WTC11 (cell line): ENCODE data around the gene PGLYRP3. TPM values are rescaled to one million over a fixed set of nuclear protein-coding genes. Genes with fewer than 3 reads are reported as not detected.
"Not testable (repeated sequence)": the region's sequence is repeated elsewhere in the genome, so short reads cannot be mapped to it uniquely, and the experiment has no call there.

ENCODE experiments used
- ATAC-seq: fragments of 200-7000 bp; cut with Tn5 transposase; 2 replicates; pipeline ENCODE4 v1.10.0; 2021; ENCODE audit warnings: mild to moderate bottlenecking, moderate library complexity
- CTCF ChIA-PET: fragments of 300-600 bp; sonication (Branson Sonifier 250); formaldehyde crosslinking; loops from one replicate; lab custom pipeline; 2021; ENCODE audit warnings: antibody characterized with exemption; lab: Charles Lee
- POLR2A ChIA-PET: fragments of 350-600 bp; sonication (Branson Sonifier 250); formaldehyde crosslinking; loops from one replicate; lab custom pipeline; 2021; ENCODE audit warnings: antibody characterized with exemption; lab: Charles Lee
- DNase-seq: peaks from one replicate; pipeline ENCODE4 v3.0.0; 2021; ENCODE audit warnings: low spot score
- H3K27ac Mint-ChIP-seq: 2 replicates; pipeline ENCODE4 v1.8.0; 2021; ENCODE audit warnings: mixed read lengths
- H3K27me3 Mint-ChIP-seq: 2 replicates; pipeline ENCODE4 v1.8.0; 2021; ENCODE audit warnings: low read depth, mild to moderate bottlenecking, moderate library complexity, mixed read lengths
- H3K36me3 Mint-ChIP-seq: 2 replicates; pipeline ENCODE4 v1.8.0; 2021; ENCODE audit warnings: mixed read lengths
- H3K4me1 Mint-ChIP-seq: 2 replicates; pipeline ENCODE4 v1.8.0; 2022; ENCODE audit warnings: mixed read lengths
- H3K4me3 Mint-ChIP-seq: 2 replicates; pipeline ENCODE4 v1.8.0; 2021; ENCODE audit warnings: mild to moderate bottlenecking, moderate library complexity, mixed read lengths
- H3K9me3 Mint-ChIP-seq: 2 replicates; pipeline ENCODE4 v1.8.0; 2021; ENCODE audit warnings: mixed read lengths
- ELF4 ChIP-seq: sonication (generic); formaldehyde crosslinking; IDR thresholded peaks from 2 replicates; pipeline ENCODE4 v1.8.1; 2022; ENCODE audit warnings: low read depth, mild to moderate bottlenecking, moderate library complexity, missing genetic modification reagents
- FOXJ3 ChIP-seq: sonication (generic); formaldehyde crosslinking; IDR thresholded peaks from 2 replicates; pipeline ENCODE4 v1.9.0; 2021; ENCODE audit warnings: missing genetic modification reagents, mild to moderate bottlenecking, borderline replicate concordance
- HMGA2 ChIP-seq: fragments of 250-450 bp; sonication (Bioruptor Pico); IDR thresholded peaks from 2 replicates; pipeline ENCODE4 v1.4.0; 2021; ENCODE audit warnings: mild to moderate bottlenecking, moderate library complexity
- MXD4 ChIP-seq: fragments of 250-450 bp; sonication (Bioruptor Pico); IDR thresholded peaks from 2 replicates; pipeline ENCODE4 v1.8.0; 2021; ENCODE audit warnings: mild to moderate bottlenecking, moderate library complexity, borderline replicate concordance
- NFE2L1 ChIP-seq: sonication (generic); formaldehyde crosslinking; IDR thresholded peaks from 2 replicates; pipeline ENCODE4 v1.8.1; 2023; ENCODE audit warnings: missing genetic modification reagents
- SOX15 ChIP-seq: fragments of 250-450 bp; sonication (Bioruptor Pico); IDR thresholded peaks from 2 replicates; pipeline ENCODE4 v1.9.0; 2021; ENCODE audit warnings: mild to moderate bottlenecking
- TEAD4 ChIP-seq: sonication (generic); formaldehyde crosslinking; IDR thresholded peaks from 2 replicates; pipeline ENCODE4 v1.8.0; 2022; ENCODE audit warnings: mild to moderate bottlenecking, missing genetic modification reagents
- ZNF121 ChIP-seq: sonication (generic); formaldehyde crosslinking; IDR thresholded peaks from 2 replicates; pipeline ENCODE4 v1.8.0; 2023; ENCODE audit warnings: missing genetic modification reagents
- total RNA-seq: library from RNA; stranded (reverse); gene quantifications from 3 replicates; pipeline ENCODE4 v1.2.3, GENCODE V29; 2021
- TF ChIP-seq, protein P1 (sequence below): sonication (generic); formaldehyde crosslinking; IDR thresholded peaks from 2 replicates; pipeline ENCODE4 v1.8.1; 2022; ENCODE audit warnings: mild to moderate bottlenecking, missing genetic modification reagents, moderate library complexity, borderline replicate concordance
- TF ChIP-seq, protein P2 (sequence below): sonication (generic); formaldehyde crosslinking; IDR thresholded peaks from 2 replicates; pipeline ENCODE4 v1.8.1; 2023; ENCODE audit warnings: mild to moderate bottlenecking, missing genetic modification reagents, moderate library complexity
- TF ChIP-seq, protein P3 (sequence below): sonication (generic); formaldehyde crosslinking; IDR thresholded peaks from 2 replicates; pipeline ENCODE4 v1.8.1; 2023; ENCODE audit warnings: mild to moderate bottlenecking, missing genetic modification reagents, moderate library complexity
- TF ChIP-seq, protein P4 (sequence below): sonication (generic); formaldehyde crosslinking; conservative IDR thresholded peaks from 2 replicates; pipeline ENCODE4 v1.8.1; 2023; ENCODE audit warnings: mild to moderate bottlenecking, low read depth, missing genetic modification reagents, moderate library complexity
- TF ChIP-seq, protein P5 (sequence below): fragments of 250-450 bp; sonication (Bioruptor Pico); conservative IDR thresholded peaks from 2 replicates; pipeline ENCODE4 v1.9.0; 2021; ENCODE audit warnings: mild to moderate bottlenecking

PGLYRP3 gene
- total RNA-seq, 1 experiment from 2014 or later: not detected

DNA sequence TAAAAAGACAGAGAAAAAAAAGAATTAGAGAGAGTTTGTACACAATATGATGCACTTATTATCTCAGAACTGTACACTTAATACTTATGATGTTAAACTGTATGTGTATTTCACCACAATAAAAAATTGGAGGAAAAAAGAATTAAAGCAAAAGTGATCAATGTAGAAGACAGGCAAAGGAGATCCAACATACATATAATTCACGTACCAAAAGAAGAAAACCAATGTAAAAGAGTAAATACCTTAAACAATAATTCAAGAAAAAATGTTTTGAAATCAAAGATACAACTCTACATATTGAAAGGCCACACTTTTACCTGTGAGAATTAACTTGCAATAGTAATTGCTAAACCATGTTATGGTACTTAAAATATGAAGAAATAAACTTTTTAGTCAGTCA lies 9.8 kb upstream of the PGLYRP3 start:
- ChIA-PET POLR2A (no interaction called here), CTCF (no interaction called here)
- H3K4me1 Mint-ChIP-seq: no peaks in the 10 kb centered on the region
- H3K36me3 Mint-ChIP-seq: peaks cover 33% of the 10 kb centered on the region
- no peak overlapping the region for H3K4me3 Mint-ChIP-seq
- TF ChIP-seq, protein P1, sequence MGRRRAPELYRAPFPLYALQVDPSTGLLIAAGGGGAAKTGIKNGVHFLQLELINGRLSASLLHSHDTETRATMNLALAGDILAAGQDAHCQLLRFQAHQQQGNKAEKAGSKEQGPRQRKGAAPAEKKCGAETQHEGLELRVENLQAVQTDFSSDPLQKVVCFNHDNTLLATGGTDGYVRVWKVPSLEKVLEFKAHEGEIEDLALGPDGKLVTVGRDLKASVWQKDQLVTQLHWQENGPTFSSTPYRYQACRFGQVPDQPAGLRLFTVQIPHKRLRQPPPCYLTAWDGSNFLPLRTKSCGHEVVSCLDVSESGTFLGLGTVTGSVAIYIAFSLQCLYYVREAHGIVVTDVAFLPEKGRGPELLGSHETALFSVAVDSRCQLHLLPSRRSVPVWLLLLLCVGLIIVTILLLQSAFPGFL (CRISPR knock-in tag): no peak
- no peak for TF ChIP-seq SOX15 (CRISPR knock-in tag)
- TF ChIP-seq, protein P2, sequence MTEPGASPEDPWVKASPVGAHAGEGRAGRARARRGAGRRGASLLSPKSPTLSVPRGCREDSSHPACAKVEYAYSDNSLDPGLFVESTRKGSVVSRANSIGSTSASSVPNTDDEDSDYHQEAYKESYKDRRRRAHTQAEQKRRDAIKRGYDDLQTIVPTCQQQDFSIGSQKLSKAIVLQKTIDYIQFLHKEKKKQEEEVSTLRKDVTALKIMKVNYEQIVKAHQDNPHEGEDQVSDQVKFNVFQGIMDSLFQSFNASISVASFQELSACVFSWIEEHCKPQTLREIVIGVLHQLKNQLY: no peak
- no peak for TF ChIP-seq NFE2L1
- no peak for TF ChIP-seq HMGA2 (CRISPR knock-in tag)
- TF ChIP-seq ELF4 (CRISPR knock-in tag): no peak
- TF ChIP-seq TEAD4 (CRISPR knock-in tag): no peak
- no peak for TF ChIP-seq ZNF121
- H3K9me3 Mint-ChIP-seq: peaks cover 72% of the 10 kb centered on the region
- no peak overlapping the region for H3K27ac Mint-ChIP-seq
- ATAC-seq (no peak), DNase-seq (no peak)
- H3K27me3 Mint-ChIP-seq: peaks cover 20% of the 10 kb centered on the region

DNA sequence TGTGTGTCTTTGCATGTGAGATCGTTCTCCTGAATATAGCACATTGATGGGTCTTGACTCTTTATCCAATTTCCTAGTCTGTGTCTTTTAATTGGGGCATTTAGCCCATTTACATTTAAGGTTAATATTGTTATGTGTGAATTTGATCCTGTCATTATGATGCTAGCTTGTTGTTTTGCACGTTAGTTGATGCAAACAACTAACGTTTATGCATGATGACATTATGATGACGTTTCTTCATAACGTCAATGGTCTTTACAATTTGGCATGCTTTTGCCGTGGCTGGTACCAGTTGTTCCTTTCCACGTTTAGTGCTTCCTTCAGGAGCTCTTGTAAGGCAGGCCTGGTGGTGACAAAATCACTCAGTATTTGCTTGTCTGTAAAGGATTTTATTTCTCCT lies 5.4 kb upstream of the PGLYRP3 start:
- Mint-ChIP-seq H3K27me3 (peaks cover 26% of the 10 kb centered on the region), H3K9me3 (peaks cover 47% of the 10 kb centered on the region), H3K36me3 (peaks cover 18% of the 10 kb centered on the region; the same call in 1 of the 2 replicates)
- ATAC-seq, H3K4me3 Mint-ChIP-seq, H3K27ac Mint-ChIP-seq, H3K4me1 Mint-ChIP-seq, DNase-seq, POLR2A ChIA-PET: not testable (repeated sequence)
- CTCF ChIA-PET: interaction anchor here (1.2 kb wide), 1 partner anchor 36 kb away, joined by 3 read pairs; no protein-coding TSS in a partner anchor

DNA sequence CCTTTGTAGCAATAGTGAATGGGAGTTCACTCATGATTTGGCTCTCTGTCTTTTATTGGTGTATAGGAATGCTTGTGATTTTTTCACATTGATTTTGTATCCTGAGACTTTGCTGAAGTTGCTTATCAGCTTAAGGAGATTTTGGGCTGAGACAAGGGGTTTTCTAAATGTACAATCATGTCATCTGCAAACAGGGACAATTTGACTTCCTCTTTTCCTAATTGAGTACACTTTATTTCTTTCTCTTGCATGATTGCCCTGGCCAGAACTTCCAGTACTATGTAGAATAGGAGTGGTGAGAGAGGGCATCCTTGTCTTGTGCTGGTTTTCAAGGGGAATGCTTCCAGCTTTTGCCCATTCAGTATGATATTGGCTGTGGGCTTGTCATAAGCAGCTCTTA lies 3.3 kb upstream of the PGLYRP3 start:
- Mint-ChIP-seq H3K27me3 (peaks cover 21% of the 10 kb centered on the region), H3K9me3 (peaks cover 29% of the 10 kb centered on the region)
- H3K27ac Mint-ChIP-seq, CTCF ChIA-PET, H3K4me3 Mint-ChIP-seq, DNase-seq, POLR2A ChIA-PET, H3K36me3 Mint-ChIP-seq, ATAC-seq, H3K4me1 Mint-ChIP-seq: not testable (repeated sequence)

DNA sequence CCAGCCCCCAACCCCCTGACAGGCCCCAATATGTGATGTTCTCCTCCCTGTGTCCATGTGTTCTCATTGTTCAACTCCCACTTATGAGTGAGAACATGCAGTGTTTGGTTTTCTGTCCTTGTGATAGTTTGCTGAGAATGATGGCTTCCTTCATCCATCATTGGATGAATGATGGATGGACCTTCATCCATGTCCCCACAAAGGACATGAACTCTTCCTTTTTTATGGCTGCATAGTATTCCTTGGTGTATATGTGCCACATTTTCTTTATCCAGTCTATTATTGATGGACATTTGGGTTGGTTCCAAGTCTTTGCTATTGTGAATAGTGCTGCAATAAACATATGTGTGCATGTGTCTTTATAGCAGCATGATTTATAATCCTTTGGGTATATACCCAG lies 1.6 kb upstream of the PGLYRP3 start:
- H3K27me3 Mint-ChIP-seq: peaks cover 20% of the 10 kb centered on the region
- not testable (repeated sequence) for H3K4me1 Mint-ChIP-seq

DNA sequence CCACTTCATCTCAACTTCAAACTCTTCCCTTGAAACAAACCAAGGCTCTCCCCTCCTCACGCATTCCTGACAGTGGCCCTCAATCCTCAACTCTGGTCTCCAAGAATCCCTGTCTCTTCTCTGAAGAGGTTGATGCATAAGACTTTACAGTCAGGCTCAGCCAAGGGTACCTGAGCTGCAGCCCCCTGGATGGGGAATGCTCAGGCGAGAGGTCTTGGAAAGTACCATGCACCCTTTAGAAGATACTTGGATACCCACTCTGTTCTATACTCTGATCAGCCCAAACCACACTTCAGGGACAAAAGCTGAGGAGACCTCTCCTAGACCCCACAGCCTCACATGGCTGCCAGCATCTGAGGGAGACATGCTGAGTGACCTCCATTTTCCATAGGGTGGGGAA lies 536 bp upstream of the PGLYRP3 start:
- H3K36me3 Mint-ChIP-seq: no peaks in the 10 kb centered on the region
- POLR2A ChIA-PET: no interaction called here
- peaks cover 13% of the 10 kb centered on the region for H3K27me3 Mint-ChIP-seq
- TF ChIP-seq FOXJ3: no peak
- no peak for TF ChIP-seq MXD4 (CRISPR knock-in tag)
- TF ChIP-seq, protein P3, sequence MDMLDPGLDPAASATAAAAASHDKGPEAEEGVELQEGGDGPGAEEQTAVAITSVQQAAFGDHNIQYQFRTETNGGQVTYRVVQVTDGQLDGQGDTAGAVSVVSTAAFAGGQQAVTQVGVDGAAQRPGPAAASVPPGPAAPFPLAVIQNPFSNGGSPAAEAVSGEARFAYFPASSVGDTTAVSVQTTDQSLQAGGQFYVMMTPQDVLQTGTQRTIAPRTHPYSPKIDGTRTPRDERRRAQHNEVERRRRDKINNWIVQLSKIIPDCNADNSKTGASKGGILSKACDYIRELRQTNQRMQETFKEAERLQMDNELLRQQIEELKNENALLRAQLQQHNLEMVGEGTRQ: no peak
- TF ChIP-seq, protein P4, sequence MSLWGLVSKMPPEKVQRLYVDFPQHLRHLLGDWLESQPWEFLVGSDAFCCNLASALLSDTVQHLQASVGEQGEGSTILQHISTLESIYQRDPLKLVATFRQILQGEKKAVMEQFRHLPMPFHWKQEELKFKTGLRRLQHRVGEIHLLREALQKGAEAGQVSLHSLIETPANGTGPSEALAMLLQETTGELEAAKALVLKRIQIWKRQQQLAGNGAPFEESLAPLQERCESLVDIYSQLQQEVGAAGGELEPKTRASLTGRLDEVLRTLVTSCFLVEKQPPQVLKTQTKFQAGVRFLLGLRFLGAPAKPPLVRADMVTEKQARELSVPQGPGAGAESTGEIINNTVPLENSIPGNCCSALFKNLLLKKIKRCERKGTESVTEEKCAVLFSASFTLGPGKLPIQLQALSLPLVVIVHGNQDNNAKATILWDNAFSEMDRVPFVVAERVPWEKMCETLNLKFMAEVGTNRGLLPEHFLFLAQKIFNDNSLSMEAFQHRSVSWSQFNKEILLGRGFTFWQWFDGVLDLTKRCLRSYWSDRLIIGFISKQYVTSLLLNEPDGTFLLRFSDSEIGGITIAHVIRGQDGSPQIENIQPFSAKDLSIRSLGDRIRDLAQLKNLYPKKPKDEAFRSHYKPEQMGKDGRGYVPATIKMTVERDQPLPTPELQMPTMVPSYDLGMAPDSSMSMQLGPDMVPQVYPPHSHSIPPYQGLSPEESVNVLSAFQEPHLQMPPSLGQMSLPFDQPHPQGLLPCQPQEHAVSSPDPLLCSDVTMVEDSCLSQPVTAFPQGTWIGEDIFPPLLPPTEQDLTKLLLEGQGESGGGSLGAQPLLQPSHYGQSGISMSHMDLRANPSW (CRISPR knock-in tag): no peak
- TF ChIP-seq, protein P5, sequence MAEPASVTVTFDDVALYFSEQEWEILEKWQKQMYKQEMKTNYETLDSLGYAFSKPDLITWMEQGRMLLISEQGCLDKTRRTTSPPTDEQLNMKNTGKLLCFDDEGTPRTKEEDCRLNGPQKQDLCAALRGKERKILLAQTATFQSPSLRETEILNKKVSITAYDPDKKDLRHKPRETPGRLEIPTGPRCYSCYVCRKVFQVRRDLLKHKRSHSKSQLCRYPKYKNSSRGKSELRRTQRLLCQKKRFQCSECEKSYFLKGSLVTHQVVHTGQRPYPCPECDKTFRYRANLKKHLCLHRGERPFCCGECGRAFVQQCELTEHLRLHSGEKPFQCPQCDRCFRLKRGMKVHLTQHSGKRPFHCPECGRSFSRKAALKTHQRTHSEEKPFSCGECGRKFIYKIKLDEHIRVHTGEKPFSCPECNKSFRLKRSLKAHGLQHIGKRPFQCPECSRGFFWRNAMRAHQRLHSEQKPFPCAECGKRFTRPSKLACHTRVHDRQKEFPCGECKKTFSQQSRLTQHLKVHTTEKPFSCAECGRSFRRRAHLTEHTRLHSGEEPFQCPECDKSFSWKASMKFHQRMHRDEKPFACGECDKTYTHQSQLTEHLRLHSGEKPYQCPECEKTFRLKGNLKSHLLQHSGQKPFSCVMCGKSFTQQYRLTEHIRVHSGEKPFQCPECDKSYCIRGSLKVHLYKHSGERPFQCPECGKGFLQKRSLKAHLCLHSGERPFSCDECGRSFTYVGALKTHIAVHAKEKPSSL (CRISPR knock-in tag): no peak
- TF ChIP-seq, all 79 proteins: peak for 0
- Mint-ChIP-seq H3K9me3 (peaks cover 17% of the 10 kb centered on the region), H3K27ac (no peak overlapping the region), H3K4me1 (no peaks in the 10 kb centered on the region), H3K4me3 (no peak overlapping the region)
- CTCF ChIA-PET: interaction anchor here (0.7 to 2.8 kb wide), 9 partner anchors 21 to 182 kb away, joined by 3 to 15 read pairs (median 4); partner anchors contain the start of gene PGLYRP4
- ATAC-seq: no peak
- DNase-seq: no peak

More for the DNA sequence above, 1.6 kb upstream of the PGLYRP3 start:
- H3K36me3 Mint-ChIP-seq, H3K27ac Mint-ChIP-seq, ATAC-seq, DNase-seq, H3K4me3 Mint-ChIP-seq, POLR2A ChIA-PET: not testable (repeated sequence)
- H3K9me3 Mint-ChIP-seq: peaks cover 23% of the 10 kb centered on the region
- CTCF ChIA-PET: interaction anchor here (1.3 kb wide), 1 partner anchor 36 kb away, joined by 4 read pairs; no protein-coding TSS in a partner anchor
